ENCODE results near the gene PCSK5. TPM values are rescaled to one million over a fixed set of nuclear protein-coding genes. Genes with fewer than 3 reads are reported as not detected.

Gene PCSK5
- total and polyA plus RNA-seq, 4 experiments from 2014 or later: 3.4 to 8.4 (median 6.5) TPM

DNA sequence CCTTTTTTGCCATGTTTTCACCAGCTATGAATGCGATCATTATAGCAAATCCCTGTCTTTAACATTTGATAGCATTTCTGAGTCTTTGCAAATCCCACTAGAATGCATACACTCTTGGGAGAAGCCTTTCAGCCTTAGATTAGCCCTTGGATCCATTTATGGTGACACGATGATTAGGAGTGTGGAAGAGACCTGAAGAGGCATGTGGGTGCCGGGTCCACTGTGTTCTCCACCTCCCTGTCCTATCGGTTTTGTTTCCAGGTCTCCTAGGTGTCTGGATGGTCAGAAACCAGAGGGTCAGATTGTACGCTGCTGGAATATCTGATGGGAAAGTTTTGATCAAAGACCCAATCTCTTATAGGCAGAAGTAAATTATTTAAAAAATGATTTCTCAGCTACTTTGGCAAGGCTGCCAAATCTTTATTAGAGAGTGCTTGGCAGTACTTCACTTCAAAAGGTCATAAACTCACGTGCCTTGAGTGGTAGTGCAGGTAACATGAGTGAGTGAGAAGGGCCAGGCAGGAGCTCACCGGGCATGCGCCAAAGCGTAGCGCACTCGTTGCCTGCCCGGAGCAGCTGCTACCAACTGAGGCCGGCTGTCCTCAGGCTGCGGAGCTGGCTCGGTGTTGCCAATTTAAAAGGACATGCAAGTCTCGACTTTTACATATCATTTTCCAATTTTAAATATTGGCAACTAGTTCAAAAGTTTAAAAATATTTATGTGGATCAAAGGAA lies 51.3 kb downstream of the PCSK5 start:
- ChIA-PET POLR2A (ENCODE audit: partially characterized antibody) (no interaction called here), CTCF (ENCODE audit: partially characterized antibody) (no interaction called here)
- Histone ChIP-seq H3K27ac (ENCODE audit: low read depth, low read length) (no peak overlapping the region), H3K9me3 (ENCODE audit: control insufficient read depth in 1 of 2, low read length in 2 of 2) (no peaks in the 10 kb centered on the region), H3K27me3 (ENCODE audit: insufficient read depth, low read length) (no peaks in the 10 kb centered on the region), H3K4me3 (ENCODE audit: low read length in 2 of 2) (no peak overlapping the region), H3K36me3 (ENCODE audit: insufficient read depth, low read length) (no peaks in the 10 kb centered on the region), H3K4me1 (ENCODE audit: insufficient read depth, low read length) (no peaks in the 10 kb centered on the region)
- H3K36me3 Mint-ChIP-seq: peaks cover 5 to 13% of the 10 kb centered on the region in 2 donors
- intact Hi-C loops (cut with micrococcal nuclease): no loop called here
- no peak overlapping the region for H3K4me3 Mint-ChIP-seq
- peaks cover 0 to 10% (median 6%) of the 10 kb centered on the region in 4 donors for H3K4me1 Mint-ChIP-seq
- no peak for DNase-seq
- no peaks in the 10 kb centered on the region for H3K27me3 Mint-ChIP-seq
- H3K9me3 Mint-ChIP-seq: no peaks in the 10 kb centered on the region
- H3K27ac Mint-ChIP-seq: no peak overlapping the region

DNA sequence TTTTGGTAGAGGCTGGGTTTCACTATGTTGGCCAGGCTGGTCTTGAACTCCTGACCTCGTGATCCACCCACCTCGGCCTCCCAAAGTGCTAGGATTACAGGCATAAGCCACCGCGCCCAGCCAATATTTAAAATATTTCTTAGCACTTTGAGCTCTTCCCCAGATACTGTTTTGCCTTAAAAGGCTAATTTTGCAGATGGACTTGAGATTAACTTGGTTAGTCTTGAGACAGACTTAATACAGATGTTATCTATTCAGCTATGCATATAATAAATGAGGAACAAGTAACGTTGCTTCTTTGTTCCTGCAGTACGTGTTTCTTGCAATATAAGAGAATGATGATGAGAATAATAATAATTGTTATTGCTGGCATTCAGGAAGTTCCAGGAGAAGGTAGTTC lies 56.3 kb downstream of the PCSK5 start:
- Mint-ChIP-seq H3K36me3 (peaks cover 1 to 26% of the 10 kb centered on the region in 2 donors), H3K9me3 (peaks cover 0 to 7% (median 2%) of the 10 kb centered on the region in 8 donors), H3K4me3 (no peak overlapping the region), H3K27me3 (no peaks in the 10 kb centered on the region), H3K27ac (no peak overlapping the region), H3K4me1 (peaks cover 0 to 4% (median 2%) of the 10 kb centered on the region in 4 donors)
- DNase-seq: no peak
- CTCF ChIA-PET (ENCODE audit: partially characterized antibody): interaction anchor here (0.8 kb wide), 1 partner anchor 45 kb away, joined by 3 read pairs; no protein-coding TSS in a partner anchor
- H3K4me3 ChIP-seq (ENCODE audit: low read length in 2 of 2): no peak overlapping the region
- H3K9me3 ChIP-seq (ENCODE audit: control insufficient read depth in 1 of 2, low read length in 2 of 2): no peaks in the 10 kb centered on the region
- intact Hi-C loops (cut with micrococcal nuclease): no loop called here
- POLR2A ChIA-PET (ENCODE audit: partially characterized antibody): no interaction called here
- H3K4me1 ChIP-seq (ENCODE audit: insufficient read depth, low read length): no peaks in the 10 kb centered on the region
- no peaks in the 10 kb centered on the region for H3K27me3 ChIP-seq (ENCODE audit: insufficient read depth, low read length)
- no peaks in the 10 kb centered on the region for H3K36me3 ChIP-seq (ENCODE audit: insufficient read depth, low read length)
- no peak overlapping the region for H3K27ac ChIP-seq (ENCODE audit: low read depth, low read length)

DNA sequence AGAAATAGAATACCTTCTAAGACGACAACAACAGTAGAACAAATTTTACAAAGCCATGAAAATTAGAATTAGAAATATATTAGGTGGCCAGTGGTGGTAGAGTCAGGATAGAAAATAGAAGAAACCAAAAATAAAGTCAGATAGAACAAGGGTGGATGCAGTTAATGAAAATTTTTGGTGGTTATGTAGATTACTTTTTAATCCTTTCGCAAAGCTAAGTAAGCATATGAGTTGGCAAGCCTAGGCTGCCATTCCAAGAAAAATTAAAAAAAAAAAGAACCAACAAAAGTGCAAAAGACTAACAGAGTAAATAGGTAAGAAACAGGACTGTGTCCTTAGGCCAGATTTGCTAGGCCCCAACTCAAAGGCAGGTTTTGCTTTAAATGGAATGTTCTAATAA lies 56.8 kb downstream of the PCSK5 start:
- H3K9me3 ChIP-seq (ENCODE audit: control insufficient read depth in 1 of 2, low read length in 2 of 2): no peaks in the 10 kb centered on the region
- ChIA-PET CTCF (ENCODE audit: partially characterized antibody) (no interaction called here), POLR2A (ENCODE audit: partially characterized antibody) (no interaction called here)
- no peak overlapping the region for H3K4me3 Mint-ChIP-seq
- no peaks in the 10 kb centered on the region for H3K27me3 Mint-ChIP-seq
- H3K27me3 ChIP-seq (ENCODE audit: insufficient read depth, low read length): no peaks in the 10 kb centered on the region
- intact Hi-C loops (cut with micrococcal nuclease): no loop called here
- peaks cover 0 to 4% (median 2%) of the 10 kb centered on the region in 4 donors for H3K4me1 Mint-ChIP-seq
- H3K36me3 ChIP-seq (ENCODE audit: insufficient read depth, low read length): no peaks in the 10 kb centered on the region
- H3K4me3 ChIP-seq (ENCODE audit: low read length in 2 of 2): no peak overlapping the region
- no peak overlapping the region for H3K27ac Mint-ChIP-seq
- peaks cover 1 to 26% of the 10 kb centered on the region in 2 donors for H3K36me3 Mint-ChIP-seq
- no peak overlapping the region for H3K27ac ChIP-seq (ENCODE audit: low read depth, low read length)
- H3K9me3 Mint-ChIP-seq: peaks cover 0 to 7% (median 2%) of the 10 kb centered on the region in 8 donors
- H3K4me1 ChIP-seq (ENCODE audit: insufficient read depth, low read length): no peaks in the 10 kb centered on the region
- no peak for DNase-seq

DNA sequence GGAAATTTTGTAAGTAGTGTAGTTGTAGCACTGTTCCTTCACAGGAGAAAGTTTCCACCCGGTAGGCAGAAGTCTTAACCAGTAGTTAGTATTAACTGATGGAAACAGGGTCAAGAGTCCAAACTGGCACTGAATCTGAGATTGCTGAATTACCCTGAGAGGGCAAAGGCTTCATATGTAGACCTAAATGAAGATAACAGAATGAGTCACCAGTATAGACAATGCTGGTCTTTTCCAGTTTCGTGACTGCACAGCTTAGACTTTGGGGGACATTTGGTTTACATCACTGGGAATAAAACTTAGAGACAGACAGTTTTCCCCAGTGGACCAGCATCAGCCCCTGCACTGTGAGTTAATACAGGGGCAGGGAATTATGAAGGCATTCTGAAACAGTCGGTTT lies 60.5 kb downstream of the PCSK5 start:
- no peak overlapping the region for H3K27ac ChIP-seq (ENCODE audit: low read depth, low read length)
- no peak for DNase-seq
- intact Hi-C loops (cut with micrococcal nuclease): no loop called here
- H3K4me3 Mint-ChIP-seq: no peak overlapping the region
- H3K36me3 Mint-ChIP-seq: peaks cover 5 to 20% of the 10 kb centered on the region in 2 donors
- H3K36me3 ChIP-seq (ENCODE audit: insufficient read depth, low read length): no peaks in the 10 kb centered on the region
- H3K4me1 ChIP-seq (ENCODE audit: insufficient read depth, low read length): no peaks in the 10 kb centered on the region
- H3K27me3 ChIP-seq (ENCODE audit: insufficient read depth, low read length): no peaks in the 10 kb centered on the region
- H3K4me3 ChIP-seq (ENCODE audit: low read length in 2 of 2): no peak overlapping the region
- peaks cover 0 to 3% (median 0%) of the 10 kb centered on the region in 4 donors for H3K4me1 Mint-ChIP-seq
- CTCF ChIA-PET (ENCODE audit: partially characterized antibody): no interaction called here
- POLR2A ChIA-PET (ENCODE audit: partially characterized antibody): no interaction called here
- H3K27me3 Mint-ChIP-seq: no peaks in the 10 kb centered on the region
- no peaks in the 10 kb centered on the region for H3K9me3 ChIP-seq (ENCODE audit: control insufficient read depth in 1 of 2, low read length in 2 of 2)
- H3K27ac Mint-ChIP-seq: no peak overlapping the region
- H3K9me3 Mint-ChIP-seq: peaks cover 0 to 7% (median 2%) of the 10 kb centered on the region in 8 donors

DNA sequence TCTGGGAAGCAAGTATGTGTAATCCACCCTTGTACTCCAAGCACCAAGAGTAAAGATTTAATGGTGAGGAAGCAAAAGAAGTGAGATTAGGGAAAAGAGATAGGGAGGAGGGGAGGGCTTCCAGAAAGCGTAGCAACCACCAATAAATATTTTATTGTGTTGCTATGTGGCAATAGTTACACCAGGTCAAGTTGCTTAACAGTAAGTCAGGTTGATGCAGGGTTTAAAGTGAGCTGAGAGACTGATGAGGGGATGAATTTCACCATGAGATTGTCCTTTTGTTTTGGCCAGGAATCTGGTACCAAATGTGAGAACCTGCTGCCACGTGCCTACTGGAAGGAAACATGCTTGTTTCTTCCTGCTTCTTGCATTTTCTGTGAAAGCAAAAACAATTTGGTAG lies 62.7 kb downstream of the PCSK5 start:
- H3K4me1 ChIP-seq (ENCODE audit: insufficient read depth, low read length): no peaks in the 10 kb centered on the region
- no peak overlapping the region for H3K4me3 ChIP-seq (ENCODE audit: low read length in 2 of 2)
- Mint-ChIP-seq H3K27me3 (no peaks in the 10 kb centered on the region), H3K4me1 (peaks cover 0 to 3% (median 0%) of the 10 kb centered on the region in 4 donors), H3K36me3 (peaks cover 5 to 9% of the 10 kb centered on the region in 2 donors), H3K4me3 (no peak overlapping the region), H3K27ac (peak overlapping the region in 1 of 7 donors; percentile 57), H3K9me3 (peaks cover 0 to 5% (median 2%) of the 10 kb centered on the region in 8 donors)
- H3K36me3 ChIP-seq (ENCODE audit: insufficient read depth, low read length): no peaks in the 10 kb centered on the region
- no peaks in the 10 kb centered on the region for H3K9me3 ChIP-seq (ENCODE audit: control insufficient read depth in 1 of 2, low read length in 2 of 2)
- intact Hi-C loops (cut with micrococcal nuclease): no loop called here
- ChIA-PET POLR2A (ENCODE audit: partially characterized antibody) (no interaction called here), CTCF (ENCODE audit: partially characterized antibody) (interaction anchor here (0.7 kb wide), 1 partner anchor 32 kb away, joined by 3 read pairs; no protein-coding TSS in a partner anchor)
- no peak overlapping the region for H3K27ac ChIP-seq (ENCODE audit: low read depth, low read length)
- no peak for DNase-seq
- no peaks in the 10 kb centered on the region for H3K27me3 ChIP-seq (ENCODE audit: insufficient read depth, low read length)

DNA sequence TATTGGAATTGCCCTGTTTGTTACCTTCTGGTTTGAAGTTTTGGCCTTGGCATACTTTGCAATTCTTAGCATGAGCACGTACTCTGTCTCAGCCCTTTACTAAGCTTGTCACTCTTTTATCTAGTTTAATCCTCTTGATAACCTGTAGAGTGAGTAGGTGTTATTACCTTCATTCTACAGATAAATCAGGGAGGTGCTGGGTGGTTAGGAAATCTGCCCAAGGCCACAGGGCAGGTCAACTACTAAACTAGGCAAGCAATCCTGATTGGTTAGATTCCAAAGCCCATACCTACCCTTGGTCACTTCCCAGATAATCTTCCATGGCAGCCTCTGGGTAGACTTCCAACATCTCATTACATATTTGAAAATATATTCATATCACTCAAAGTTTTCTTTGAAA lies 65.7 kb downstream of the PCSK5 start:
- DNase-seq: no peak

DNA sequence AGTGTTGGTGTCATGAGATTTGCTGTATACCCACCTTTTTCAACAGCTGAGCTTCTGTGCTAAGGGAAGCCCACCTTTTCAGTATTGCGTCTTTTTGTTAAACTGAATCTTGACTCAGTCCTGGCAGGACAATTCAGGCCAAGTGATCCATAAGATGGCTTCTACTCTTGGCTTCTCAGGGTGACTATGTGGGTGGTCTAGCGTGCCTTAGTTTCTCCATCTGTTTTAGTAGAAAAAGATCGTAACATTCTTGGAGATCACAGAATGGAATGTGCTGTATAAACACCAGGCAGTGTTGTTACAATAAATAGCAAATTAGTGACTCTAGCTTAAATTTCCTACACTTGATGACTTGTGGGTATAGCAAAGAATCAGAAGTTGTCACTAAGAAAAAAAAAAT lies 66.6 kb downstream of the PCSK5 start:
- no peak for DNase-seq
- ChIA-PET POLR2A (ENCODE audit: partially characterized antibody) (no interaction called here), CTCF (ENCODE audit: partially characterized antibody) (no interaction called here)
- Mint-ChIP-seq H3K27me3 (no peaks in the 10 kb centered on the region), H3K4me1 (peaks cover 6 to 17% (median 8%) of the 10 kb centered on the region in 4 donors), H3K4me3 (no peak overlapping the region), H3K36me3 (peaks cover 0 to 5% of the 10 kb centered on the region in 2 donors), H3K9me3 (no peaks in the 10 kb centered on the region), H3K27ac (no peak overlapping the region)
- H3K4me1 ChIP-seq (ENCODE audit: insufficient read depth, low read length): peaks cover 4% of the 10 kb centered on the region
- H3K27ac ChIP-seq (ENCODE audit: low read depth, low read length): no peak overlapping the region
- no peaks in the 10 kb centered on the region for H3K36me3 ChIP-seq (ENCODE audit: insufficient read depth, low read length)
- intact Hi-C loops (cut with micrococcal nuclease): no loop called here
- no peaks in the 10 kb centered on the region for H3K9me3 ChIP-seq (ENCODE audit: control insufficient read depth in 1 of 2, low read length in 2 of 2)
- H3K27me3 ChIP-seq (ENCODE audit: insufficient read depth, low read length): no peaks in the 10 kb centered on the region
- no peak overlapping the region for H3K4me3 ChIP-seq (ENCODE audit: low read length in 2 of 2)

More for the DNA sequence above, 65.7 kb downstream of the PCSK5 start:
- Histone ChIP-seq H3K9me3 (ENCODE audit: control insufficient read depth in 1 of 2, low read length in 2 of 2) (no peaks in the 10 kb centered on the region), H3K4me1 (ENCODE audit: insufficient read depth, low read length) (no peaks in the 10 kb centered on the region), H3K36me3 (ENCODE audit: insufficient read depth, low read length) (no peaks in the 10 kb centered on the region), H3K27ac (ENCODE audit: low read depth, low read length) (no peak overlapping the region), H3K4me3 (ENCODE audit: low read length in 2 of 2) (no peak overlapping the region), H3K27me3 (ENCODE audit: insufficient read depth, low read length) (no peaks in the 10 kb centered on the region)
- peaks cover 0 to 10% (median 2%) of the 10 kb centered on the region in 4 donors for H3K4me1 Mint-ChIP-seq
- intact Hi-C loops (cut with micrococcal nuclease): no loop called here
- H3K36me3 Mint-ChIP-seq: peaks cover 0 to 4% of the 10 kb centered on the region in 2 donors
- ChIA-PET CTCF (ENCODE audit: partially characterized antibody) (no interaction called here), POLR2A (ENCODE audit: partially characterized antibody) (no interaction called here)
- H3K9me3 Mint-ChIP-seq: no peaks in the 10 kb centered on the region
- no peak overlapping the region for H3K27ac Mint-ChIP-seq
- no peak overlapping the region for H3K4me3 Mint-ChIP-seq
- no peaks in the 10 kb centered on the region for H3K27me3 Mint-ChIP-seq

Data from CD4-positive, alpha-beta memory T cell (primary cell).